OCI-LY3 (cell line): ENCODE data around the gene SEMA3G.

Source experiments
- H2AFZ ChIP-seq: fragments of 200-600, 300-600 bp; shearing (Covaris generic); 2 replicates; pipeline ENCODE4 v1.6.0; 2014; ENCODE audit warnings: antibody characterized with exemption, low read depth, low read length
- H3K27ac ChIP-seq: fragments of 200-600, 300-600 bp; sonication (generic); 2 replicates; pipeline ENCODE4 v1.5.1; 2014; ENCODE audit warnings: mild to moderate bottlenecking, low read length, moderate library complexity, mixed read lengths
- H3K27me3 ChIP-seq: fragments of 200-600, 300-600 bp; sonication (generic); 2 replicates; pipeline ENCODE4 v1.6.1; 2014; ENCODE audit warnings: low read depth, low read length, mixed read lengths
- H3K36me3 ChIP-seq: fragments of 200-600, 300-600 bp; sonication (generic); replicated peaks from 2 replicates; pipeline ENCODE3; 2014; ENCODE audit warnings: low read depth, low read length, mixed read lengths
- H3K4me1 ChIP-seq: fragments of 300-600, 200-600 bp; sonication (generic); 2 replicates; pipeline ENCODE4 v1.6.1; 2014; ENCODE audit warnings: low read length, mixed read lengths
- H3K4me2 ChIP-seq: fragments of 200-600, 300-600 bp; sonication (generic); 2 replicates; pipeline ENCODE4 v1.6.1; 2014; ENCODE audit warnings: low read length, mixed read lengths
- H3K4me3 ChIP-seq: fragments of 300-600, 200-600 bp; sonication (generic); 2 replicates; pipeline ENCODE4 v1.5.1; 2014; ENCODE audit warnings: antibody characterized with exemption, mild to moderate bottlenecking, low read length, moderate library complexity
- H3K79me2 ChIP-seq: fragments of 300-600, 200-600 bp; shearing (Covaris generic); 2 replicates; pipeline ENCODE4 v1.6.1; 2014; ENCODE audit warnings: mild to moderate bottlenecking, low read length, mixed read lengths
- H3K9ac ChIP-seq: fragments of 300-600, 200-600 bp; shearing (Covaris generic); 2 replicates; pipeline ENCODE4 v1.6.0; 2014; ENCODE audit warnings: mild to moderate bottlenecking, low read length, moderate library complexity
- H3K9me3 ChIP-seq: fragments of 200-600, 300-600 bp; shearing (Covaris generic); 2 replicates; pipeline ENCODE4 v1.6.1; 2014; ENCODE audit warnings: low read length, mixed read lengths; ENCODE audit not compliant: insufficient read depth
- H4K20me1 ChIP-seq: fragments of 200-600, 300-600 bp; sonication (generic); 2 replicates; pipeline ENCODE4 v1.6.1; 2016; ENCODE audit warnings: low read length, mixed read lengths; ENCODE audit not compliant: insufficient read depth
- EZH2phosphoT487 ChIP-seq: fragments of 200-600 bp; shearing (Covaris generic); IDR thresholded peaks from 2 replicates; pipeline ENCODE4 v1.6.1; 2018; ENCODE audit warnings: antibody characterized with exemption, mixed run types, low read depth
- TF ChIP-seq, protein P1 (sequence below): fragments of 200-600, 300-600 bp; sonication (generic); IDR thresholded peaks from 2 replicates; pipeline ENCODE4 v1.5.1; 2014; ENCODE audit warnings: antibody characterized with exemption, low read length, low read depth

Gene SEMA3G

GRCh38 chr3:52480768-52481715 lies 36.1 kb upstream of the SEMA3G start:
- Histone ChIP-seq H2AFZ (no peak overlapping the region), H3K36me3 (peaks cover 49% of the 10 kb centered on the region), H3K9me3 (no peaks in the 10 kb centered on the region), H3K27ac (no peak overlapping the region), H3K9ac (no peak overlapping the region), H3K4me2 (no peak overlapping the region), H3K27me3 (no peaks in the 10 kb centered on the region), H3K79me2 (no peaks in the 10 kb centered on the region), H3K4me3 (no peak overlapping the region), H3K4me1 (no peaks in the 10 kb centered on the region), H4K20me1 (no peaks in the 10 kb centered on the region)
- TF ChIP-seq EZH2phosphoT487, result no peak
- TF ChIP-seq, protein P1, sequence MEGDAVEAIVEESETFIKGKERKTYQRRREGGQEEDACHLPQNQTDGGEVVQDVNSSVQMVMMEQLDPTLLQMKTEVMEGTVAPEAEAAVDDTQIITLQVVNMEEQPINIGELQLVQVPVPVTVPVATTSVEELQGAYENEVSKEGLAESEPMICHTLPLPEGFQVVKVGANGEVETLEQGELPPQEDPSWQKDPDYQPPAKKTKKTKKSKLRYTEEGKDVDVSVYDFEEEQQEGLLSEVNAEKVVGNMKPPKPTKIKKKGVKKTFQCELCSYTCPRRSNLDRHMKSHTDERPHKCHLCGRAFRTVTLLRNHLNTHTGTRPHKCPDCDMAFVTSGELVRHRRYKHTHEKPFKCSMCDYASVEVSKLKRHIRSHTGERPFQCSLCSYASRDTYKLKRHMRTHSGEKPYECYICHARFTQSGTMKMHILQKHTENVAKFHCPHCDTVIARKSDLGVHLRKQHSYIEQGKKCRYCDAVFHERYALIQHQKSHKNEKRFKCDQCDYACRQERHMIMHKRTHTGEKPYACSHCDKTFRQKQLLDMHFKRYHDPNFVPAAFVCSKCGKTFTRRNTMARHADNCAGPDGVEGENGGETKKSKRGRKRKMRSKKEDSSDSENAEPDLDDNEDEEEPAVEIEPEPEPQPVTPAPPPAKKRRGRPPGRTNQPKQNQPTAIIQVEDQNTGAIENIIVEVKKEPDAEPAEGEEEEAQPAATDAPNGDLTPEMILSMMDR, result no peak

DNA sequence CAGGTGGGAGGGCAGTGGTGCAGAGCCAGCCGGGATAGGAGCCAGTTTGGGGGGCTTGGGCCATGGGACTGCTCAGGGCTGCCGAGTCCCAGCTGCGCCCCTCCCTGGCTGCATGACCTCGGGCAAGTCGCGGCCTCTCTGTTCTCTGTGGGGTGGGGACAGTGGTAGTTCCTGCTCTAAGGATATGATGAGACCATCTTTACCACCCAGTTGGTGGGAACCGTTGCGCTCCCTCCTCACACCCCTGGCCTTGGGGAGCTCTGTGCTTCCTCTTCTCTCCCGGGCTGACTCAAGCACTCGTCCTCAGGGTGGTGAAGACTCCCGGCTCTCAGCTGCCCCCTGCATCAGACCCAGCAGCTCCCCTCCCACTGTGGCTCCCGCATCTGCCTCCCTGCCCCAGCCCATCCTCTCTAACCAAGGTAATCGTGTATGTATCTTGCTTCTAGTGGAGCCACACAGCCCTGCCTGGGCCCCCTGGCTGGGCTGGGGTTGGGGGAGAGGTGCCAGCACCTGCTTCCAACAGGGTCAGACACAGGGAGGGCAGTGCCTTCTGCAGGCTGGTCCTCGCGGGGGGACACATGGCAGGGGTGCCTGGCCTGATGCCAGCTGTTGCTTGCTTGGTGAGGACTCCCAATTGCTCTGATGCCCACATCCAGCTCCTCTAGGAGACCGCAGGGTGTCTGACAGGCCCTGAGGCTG lies 35.1 kb upstream of the SEMA3G start:
- no peak overlapping the region for H3K4me2 ChIP-seq

DNA sequence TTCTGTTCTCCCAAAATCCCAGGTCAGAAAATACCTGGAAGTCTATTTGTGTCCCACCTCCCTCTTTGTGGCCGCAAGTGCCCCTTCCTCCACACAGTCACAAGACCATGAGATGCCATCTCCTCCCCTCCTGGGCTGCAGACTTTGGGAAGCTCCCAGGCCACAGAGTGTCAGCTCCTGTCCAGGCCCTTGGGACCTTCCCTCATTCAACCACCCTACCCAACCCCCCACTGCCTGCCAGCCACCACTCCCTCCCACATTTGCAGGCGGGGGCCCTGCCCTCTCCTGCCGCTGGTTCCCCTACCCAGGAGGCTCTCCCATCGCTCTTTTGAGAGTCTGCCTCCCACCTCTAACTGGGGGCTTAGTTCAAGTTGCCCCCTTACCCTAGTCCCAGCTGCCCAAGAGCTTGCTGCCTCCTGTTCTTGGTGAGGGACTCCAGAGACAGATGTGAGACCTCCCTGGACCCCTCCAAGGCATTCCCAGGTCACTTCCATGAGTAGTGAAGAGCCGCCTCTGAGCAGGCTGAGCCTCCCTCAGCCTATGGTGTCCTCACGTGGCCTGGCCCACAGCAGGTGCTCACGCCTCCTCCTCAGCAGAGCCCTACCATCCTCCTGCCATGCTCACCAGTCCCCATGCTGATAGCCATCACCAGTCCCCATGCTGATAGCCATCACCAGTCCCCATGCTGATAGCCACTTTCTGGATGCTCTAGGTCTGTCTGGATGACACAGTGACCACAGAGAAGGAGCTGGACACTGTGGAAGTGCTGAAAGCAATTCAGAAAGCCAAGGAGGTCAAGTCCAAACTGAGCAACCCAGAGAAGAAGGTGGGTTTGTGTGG lies 34.4 kb upstream of the SEMA3G start:
- no peak overlapping the region for H3K9ac ChIP-seq
- H3K27me3 ChIP-seq, result no peaks in the 10 kb centered on the region
- no peaks in the 10 kb centered on the region for H3K9me3 ChIP-seq
- no peak overlapping the region for H3K4me3 ChIP-seq
- H3K36me3 ChIP-seq, result peaks cover 51% of the 10 kb centered on the region
- no peak overlapping the region for H3K4me2 ChIP-seq
- no peaks in the 10 kb centered on the region for H4K20me1 ChIP-seq
- TF ChIP-seq, protein P1, result no peak
- no peak for TF ChIP-seq EZH2phosphoT487
- no peaks in the 10 kb centered on the region for H3K79me2 ChIP-seq
- no peak overlapping the region for H2AFZ ChIP-seq
- H3K27ac ChIP-seq, result no peak overlapping the region
- H3K4me1 ChIP-seq, result no peaks in the 10 kb centered on the region

More for the DNA sequence above, 35.1 kb upstream of the SEMA3G start:
- H3K9ac ChIP-seq, result no peak overlapping the region
- H3K4me1 ChIP-seq, result no peaks in the 10 kb centered on the region
- H3K79me2 ChIP-seq, result no peaks in the 10 kb centered on the region
- H3K4me3 ChIP-seq, result no peak overlapping the region
- no peaks in the 10 kb centered on the region for H3K27me3 ChIP-seq
- peaks cover 51% of the 10 kb centered on the region for H3K36me3 ChIP-seq
- no peak overlapping the region for H2AFZ ChIP-seq
- H3K9me3 ChIP-seq, result no peaks in the 10 kb centered on the region
- TF ChIP-seq, protein P1, result no peak
- TF ChIP-seq EZH2phosphoT487, result no peak
- H4K20me1 ChIP-seq, result no peaks in the 10 kb centered on the region
- no peak overlapping the region for H3K27ac ChIP-seq

- no peak overlapping the region for H3K4me3 ChIP-seq
- no peak overlapping the region for H2AFZ ChIP-seq
- H3K9ac ChIP-seq, result no peak overlapping the region
- no peak overlapping the region for H3K4me2 ChIP-seq
- no peak for TF ChIP-seq EZH2phosphoT487
- TF ChIP-seq, protein P1, result no peak
- no peaks in the 10 kb centered on the region for H4K20me1 ChIP-seq
- H3K9me3 ChIP-seq, result no peaks in the 10 kb centered on the region
- no peaks in the 10 kb centered on the region for H3K79me2 ChIP-seq
- no peak overlapping the region for H3K27ac ChIP-seq
- H3K27me3 ChIP-seq, result no peaks in the 10 kb centered on the region
- no peaks in the 10 kb centered on the region for H3K4me1 ChIP-seq
- H3K36me3 ChIP-seq, result peaks cover 63% of the 10 kb centered on the region
Measured at GRCh38 chr3:52477796-52478095, 32.8 kb upstream of the SEMA3G start.
